ENCODE results near the gene OSCP1. TPM values are rescaled to one million over a fixed set of nuclear protein-coding genes. Genes with fewer than 3 reads are reported as not detected.

The OSCP1 gene
- polyA plus RNA-seq, 1 of the 3 experiments (the other 2 are of a cell fraction) = 11.9 TPM

DNA sequence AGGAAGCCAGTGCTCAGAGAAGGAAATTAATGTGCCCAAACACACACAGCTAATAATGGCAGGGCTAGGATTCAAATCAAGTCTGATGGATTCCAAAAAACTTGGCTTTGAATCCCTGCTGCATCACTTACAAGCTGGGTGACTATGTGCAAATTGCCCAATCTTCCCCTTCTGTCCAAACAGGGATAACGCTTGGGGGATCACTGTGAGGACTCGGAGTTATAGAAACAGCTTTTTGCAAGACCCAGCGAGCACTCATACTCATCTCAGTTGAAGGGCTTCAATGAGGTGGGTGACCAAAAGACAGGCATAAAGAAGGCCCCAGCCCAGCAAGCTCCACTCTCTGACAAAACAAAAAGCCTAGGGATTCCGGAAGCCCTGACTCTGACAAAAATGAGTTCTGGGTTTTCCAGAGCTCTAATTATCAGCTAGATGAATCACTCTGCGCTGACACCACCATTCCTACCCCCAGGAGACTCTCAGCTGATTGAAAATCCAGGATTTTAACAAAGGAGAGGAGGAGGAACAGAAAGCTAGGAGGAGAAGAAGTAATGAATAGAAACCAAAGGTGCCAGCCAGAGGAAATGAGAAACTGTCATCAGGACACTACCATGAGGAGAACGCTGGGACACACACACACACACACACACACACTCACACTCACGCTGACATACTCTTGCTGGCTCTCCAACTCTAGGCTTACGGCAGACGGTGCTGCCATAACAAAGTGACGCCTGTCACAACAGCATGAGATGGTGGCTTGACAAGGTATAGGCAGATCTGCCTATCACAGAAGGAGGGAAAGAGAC, 62.9 kb downstream of the OSCP1 start:
- Histone ChIP-seq H3K79me2 (ENCODE audit: insufficient read depth) (peaks cover 33% of the 10 kb centered on the region), H3K4me1 (ENCODE audit: control insufficient read depth in 1 of 2, insufficient read depth in 2 of 2, low read depth in 1 of 2, low read length in 1 of 2) (peaks cover 25% of the 10 kb centered on the region in 2 experiments), H3K4me3 (ENCODE audit: low read depth in 2 of 2, low read length in 1 of 2) (peak overlapping the region; percentile 12 to 52; a peak in 2 of 4 replicates), H2AFZ (ENCODE audit: low read depth) (no peak overlapping the region), H3K27ac (ENCODE audit: low read depth in 2 of 2, low read length in 1 of 2) (peak overlapping the region; percentile 97 to 99), H4K20me1 (ENCODE audit: insufficient read depth) (peaks cover 27% of the 10 kb centered on the region), H3K9me3 (no peaks in the 10 kb centered on the region), H3K27me3 (ENCODE audit: insufficient read depth) (no peaks in the 10 kb centered on the region), H3K9me2 (no peaks in the 10 kb centered on the region), H3F3A (replicated peaks; ENCODE audit: insufficient read depth) (peaks cover 26% of the 10 kb centered on the region), H3K4me2 (peak overlapping the region; percentile 82), H3K9ac (peak overlapping the region; percentile 92), H3K36me3 (replicated peaks in 1 of 2; ENCODE audit: control insufficient read depth in 1 of 2, insufficient read depth in 2 of 2, low read length in 1 of 2) (peaks cover 7 to 10% of the 10 kb centered on the region in 2 experiments)
- WGBS (ENCODE audit: low lambda C conversion rate) = 62% methylated on average over 10 of the region's 10 CpGs
- TF ChIP-seq FOSL2 (IDR thresholded peaks at IDR 0.05; ENCODE audit: borderline replicate concordance, low read depth) = peak; percentile 59
- 0 out of 2 replicates have a peak, but pooled peaks have one; percentile 31 for TF ChIP-seq TCF12 (IDR thresholded peaks at IDR 0.05)
- TF ChIP-seq JUND (IDR thresholded peaks at IDR 0.05) = peak; percentile 49
- TF ChIP-seq FOXM1 (IDR thresholded peaks at IDR 0.05; ENCODE audit: low read depth) = no peak
- ChIA-PET POLR2A (interaction anchor here (0.6 to 2.1 kb wide), 6 partner anchors 9 to 264 kb away, joined by 3 to 25 read pairs (median 3); partner anchors contain the start of genes LSM10 and OSCP1), CTCF (interaction anchor here (0.8 to 1.1 kb wide), 2 partner anchors 10 to 45 kb away, joined by 3 to 5 read pairs; partner anchors contain the start of gene LSM10)
- no peak for DNase-seq

DNA sequence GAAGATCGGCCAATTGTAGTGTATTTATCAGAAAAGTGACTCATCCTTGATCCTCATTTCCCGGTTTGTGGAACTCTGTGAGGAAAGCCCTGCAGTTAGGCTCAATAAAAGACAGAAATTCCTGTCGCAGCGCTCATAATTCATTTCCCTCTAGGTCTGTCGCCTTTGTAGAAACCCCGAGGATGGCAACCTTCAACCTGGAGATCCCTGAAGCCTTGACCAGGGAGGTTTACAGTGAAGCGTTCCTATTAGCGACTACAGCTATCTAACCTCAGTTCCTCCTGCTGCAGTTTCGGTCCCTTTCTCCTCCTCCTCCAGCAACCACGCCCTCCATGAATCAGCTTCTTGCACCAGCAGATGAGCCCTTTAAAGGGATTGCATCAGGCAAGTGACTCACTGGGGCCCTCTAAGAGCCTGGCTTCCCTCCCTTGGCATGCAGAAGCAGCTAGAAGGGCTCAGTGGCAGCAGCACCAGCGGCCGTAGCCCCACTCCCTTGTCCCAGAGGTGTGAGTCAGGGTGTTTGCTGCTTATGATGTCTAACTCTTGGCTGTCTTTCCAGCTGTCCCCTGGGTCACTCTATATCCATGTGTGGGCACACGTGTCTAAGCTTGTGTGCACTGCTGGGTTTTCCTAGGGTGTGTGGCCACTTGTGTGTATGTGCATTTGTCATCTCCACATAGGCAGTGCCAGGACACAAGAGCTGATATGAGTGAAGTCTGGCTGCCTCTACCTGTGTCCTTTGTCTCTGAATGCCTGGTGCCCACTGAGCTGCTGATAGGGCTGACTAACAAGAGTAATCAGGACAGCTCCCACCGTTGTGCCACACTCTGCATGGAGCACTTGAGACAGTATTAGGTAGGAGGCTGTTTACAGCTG, 63.7 kb downstream of the OSCP1 start:
- Histone ChIP-seq H3K4me1 (ENCODE audit: control insufficient read depth in 1 of 2, insufficient read depth in 2 of 2, low read depth in 1 of 2, low read length in 1 of 2) (peaks cover 25% of the 10 kb centered on the region in 2 experiments), H3K9me2 (no peaks in the 10 kb centered on the region), H4K20me1 (ENCODE audit: insufficient read depth) (peaks cover 35% of the 10 kb centered on the region), H3K4me3 (ENCODE audit: low read depth in 2 of 2, low read length in 1 of 2) (peak overlapping the region; percentile 52 to 61), H3K9me3 (no peaks in the 10 kb centered on the region), H3K27ac (ENCODE audit: low read depth in 2 of 2, low read length in 1 of 2) (peak overlapping the region; percentile 97 to 99), H2AFZ (ENCODE audit: low read depth) (no peak overlapping the region; the same call in 1 of the 2 replicates), H3K27me3 (ENCODE audit: insufficient read depth) (no peaks in the 10 kb centered on the region), H3K36me3 (replicated peaks in 1 of 2; ENCODE audit: control insufficient read depth in 1 of 2, insufficient read depth in 2 of 2, low read length in 1 of 2) (peaks cover 3 to 8% of the 10 kb centered on the region in 2 experiments), H3K79me2 (ENCODE audit: insufficient read depth) (peaks cover 41% of the 10 kb centered on the region), H3K4me2 (peak overlapping the region; percentile 82), H3K9ac (peak overlapping the region; percentile 92), H3F3A (replicated peaks; ENCODE audit: insufficient read depth) (peaks cover 26% of the 10 kb centered on the region)
- WGBS (ENCODE audit: low lambda C conversion rate) = 0% methylated on average over 11 of the region's 14 CpGs
- peak; percentile 63 for DNase-seq
- POLR2A ChIA-PET = interaction anchor here (0.7 to 2.1 kb wide), 7 partner anchors 10 to 64 kb away, joined by 3 to 25 read pairs (median 3); partner anchors contain the start of genes LSM10 and OSCP1
- CTCF ChIA-PET = interaction anchor here (0.8 to 1.1 kb wide), 2 partner anchors 11 to 44 kb away, joined by 3 to 5 read pairs; partner anchors contain the start of gene LSM10
- TF ChIP-seq MXI1 (IDR thresholded peaks at IDR 0.05; ENCODE audit: low read depth, low read length) (peak; percentile 44; the same call in 1 of the 2 replicates), TEAD4 (IDR thresholded peaks at IDR 0.05; ENCODE audit: borderline replicate concordance, insufficient read depth) (0 out of 2 replicates have a peak, but pooled peaks have one; percentile 21), EP300 (IDR thresholded peaks at IDR 0.05; ENCODE audit: borderline replicate concordance in 1 of 2, low read depth in 1 of 2, low read length in 1 of 2) (peak in 1 of 2 experiments; percentile 78; a peak in 2 of 4 replicates), TAF1 (IDR thresholded peaks at IDR 0.05; ENCODE audit: borderline replicate concordance, low read depth, low read length) (peak; percentile 75), FOSL2 (IDR thresholded peaks at IDR 0.05; ENCODE audit: borderline replicate concordance, low read depth) (peak; percentile 100), EZH2phosphoT487 (IDR thresholded peaks at IDR 0.05; ENCODE audit: borderline replicate concordance, low read depth) (no peak), RCOR1 (IDR thresholded peaks at IDR 0.05; ENCODE audit: low read length) (no peak), PBX3 (IDR thresholded peaks at IDR 0.05) (peak; percentile 75), TCF12 (IDR thresholded peaks at IDR 0.05) (peak; percentile 87), NRF1 (IDR thresholded peaks at IDR 0.05; ENCODE audit: low read depth, low read length) (no peak), NFIC (IDR thresholded peaks at IDR 0.05; ENCODE audit: borderline replicate concordance) (peak; percentile 84), RFX5 (IDR thresholded peaks at IDR 0.05; ENCODE audit: low read length) (no peak)
- TF ChIP-seq, protein P1, sequence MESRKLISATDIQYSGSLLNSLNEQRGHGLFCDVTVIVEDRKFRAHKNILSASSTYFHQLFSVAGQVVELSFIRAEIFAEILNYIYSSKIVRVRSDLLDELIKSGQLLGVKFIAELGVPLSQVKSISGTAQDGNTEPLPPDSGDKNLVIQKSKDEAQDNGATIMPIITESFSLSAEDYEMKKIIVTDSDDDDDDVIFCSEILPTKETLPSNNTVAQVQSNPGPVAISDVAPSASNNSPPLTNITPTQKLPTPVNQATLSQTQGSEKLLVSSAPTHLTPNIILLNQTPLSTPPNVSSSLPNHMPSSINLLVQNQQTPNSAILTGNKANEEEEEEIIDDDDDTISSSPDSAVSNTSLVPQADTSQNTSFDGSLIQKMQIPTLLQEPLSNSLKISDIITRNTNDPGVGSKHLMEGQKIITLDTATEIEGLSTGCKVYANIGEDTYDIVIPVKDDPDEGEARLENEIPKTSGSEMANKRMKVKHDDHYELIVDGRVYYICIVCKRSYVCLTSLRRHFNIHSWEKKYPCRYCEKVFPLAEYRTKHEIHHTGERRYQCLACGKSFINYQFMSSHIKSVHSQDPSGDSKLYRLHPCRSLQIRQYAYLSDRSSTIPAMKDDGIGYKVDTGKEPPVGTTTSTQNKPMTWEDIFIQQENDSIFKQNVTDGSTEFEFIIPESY (IDR thresholded peaks at IDR 0.05; ENCODE audit: borderline replicate concordance, low read depth) = no peak; the same call in 1 of the 2 replicates
- TF ChIP-seq, protein P2, sequence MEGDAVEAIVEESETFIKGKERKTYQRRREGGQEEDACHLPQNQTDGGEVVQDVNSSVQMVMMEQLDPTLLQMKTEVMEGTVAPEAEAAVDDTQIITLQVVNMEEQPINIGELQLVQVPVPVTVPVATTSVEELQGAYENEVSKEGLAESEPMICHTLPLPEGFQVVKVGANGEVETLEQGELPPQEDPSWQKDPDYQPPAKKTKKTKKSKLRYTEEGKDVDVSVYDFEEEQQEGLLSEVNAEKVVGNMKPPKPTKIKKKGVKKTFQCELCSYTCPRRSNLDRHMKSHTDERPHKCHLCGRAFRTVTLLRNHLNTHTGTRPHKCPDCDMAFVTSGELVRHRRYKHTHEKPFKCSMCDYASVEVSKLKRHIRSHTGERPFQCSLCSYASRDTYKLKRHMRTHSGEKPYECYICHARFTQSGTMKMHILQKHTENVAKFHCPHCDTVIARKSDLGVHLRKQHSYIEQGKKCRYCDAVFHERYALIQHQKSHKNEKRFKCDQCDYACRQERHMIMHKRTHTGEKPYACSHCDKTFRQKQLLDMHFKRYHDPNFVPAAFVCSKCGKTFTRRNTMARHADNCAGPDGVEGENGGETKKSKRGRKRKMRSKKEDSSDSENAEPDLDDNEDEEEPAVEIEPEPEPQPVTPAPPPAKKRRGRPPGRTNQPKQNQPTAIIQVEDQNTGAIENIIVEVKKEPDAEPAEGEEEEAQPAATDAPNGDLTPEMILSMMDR (IDR thresholded peaks at IDR 0.05) = peak; percentile 18; the same call in 1 of the 2 replicates
- TF ChIP-seq, protein P3, sequence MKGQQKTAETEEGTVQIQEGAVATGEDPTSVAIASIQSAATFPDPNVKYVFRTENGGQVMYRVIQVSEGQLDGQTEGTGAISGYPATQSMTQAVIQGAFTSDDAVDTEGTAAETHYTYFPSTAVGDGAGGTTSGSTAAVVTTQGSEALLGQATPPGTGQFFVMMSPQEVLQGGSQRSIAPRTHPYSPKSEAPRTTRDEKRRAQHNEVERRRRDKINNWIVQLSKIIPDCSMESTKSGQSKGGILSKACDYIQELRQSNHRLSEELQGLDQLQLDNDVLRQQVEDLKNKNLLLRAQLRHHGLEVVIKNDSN (IDR thresholded peaks at IDR 0.05; ENCODE audit: borderline replicate concordance, low read depth) = no peak

Data from SK-N-SH (cell line).